ENCODE measurements around the gene CXCR3.
"Not testable (repeated sequence)": the region's sequence is repeated elsewhere in the genome, so short reads cannot be mapped to it uniquely, and the experiment has no call there.

CXCR3 gene

GRCh38 chrX:71609095-71609750 is 9.1 kb downstream of the CXCR3 start:
- TF ChIP-seq ZNF274 (IDR thresholded peaks at IDR 0.05; ENCODE audit: low read depth, low read length), result no peak

GRCh38 chrX:71607488-71607887 is 10.8 kb downstream of the CXCR3 start:
- H3K4me3 ChIP-seq (ENCODE audit: low read length), result no peak overlapping the region
- TF ChIP-seq ZNF274 (IDR thresholded peaks at IDR 0.05; ENCODE audit: low read depth, low read length), result no peak

More at GRCh38 chrX:71609095-71609750, 9.1 kb downstream of the CXCR3 start:
- no peak overlapping the region for H3K4me3 ChIP-seq (ENCODE audit: low read length)

- H3K4me3 ChIP-seq (ENCODE audit: low read length), result no peak overlapping the region
Observed at GRCh38 chrX:71606536-71607216, 11.6 kb downstream of the CXCR3 start.

GRCh38 chrX:71604796-71605568 is 13.3 kb downstream of the CXCR3 start:
- no peak for TF ChIP-seq ZNF274 (IDR thresholded peaks at IDR 0.05; ENCODE audit: low read depth, low read length)
- H3K4me3 ChIP-seq (ENCODE audit: low read length), result no peak overlapping the region

More at GRCh38 chrX:71606536-71607216, 11.6 kb downstream of the CXCR3 start:
- no peak for TF ChIP-seq ZNF274 (IDR thresholded peaks at IDR 0.05; ENCODE audit: low read depth, low read length)

- H3K4me3 ChIP-seq (ENCODE audit: low read length), result no peak overlapping the region
- TF ChIP-seq ZNF274 (IDR thresholded peaks at IDR 0.05; ENCODE audit: low read depth, low read length), result no peak
Observed at GRCh38 chrX:71604141-71604540, 14.2 kb downstream of the CXCR3 start.

- TF ChIP-seq ZNF274 (IDR thresholded peaks at IDR 0.05; ENCODE audit: low read depth, low read length), result no peak
- no peak overlapping the region for H3K4me3 ChIP-seq (ENCODE audit: low read length)
Observed at GRCh38 chrX:71603618-71604017, 14.7 kb downstream of the CXCR3 start.

GRCh38 chrX:71599965-71600364 is 18.3 kb downstream of the CXCR3 start:
- H3K4me3 ChIP-seq (ENCODE audit: low read length), result no peak overlapping the region
- TF ChIP-seq ZNF274 (IDR thresholded peaks at IDR 0.05; ENCODE audit: low read depth, low read length), result no peak

- not testable (repeated sequence) for H3K4me3 ChIP-seq (ENCODE audit: low read length)
Observed at GRCh38 chrX:71593210-71593609, 25.1 kb downstream of the CXCR3 start.

- no peak overlapping the region for H3K4me3 ChIP-seq (ENCODE audit: low read length)
- no peak for TF ChIP-seq ZNF274 (IDR thresholded peaks at IDR 0.05; ENCODE audit: low read depth, low read length)
Observed at GRCh38 chrX:71586929-71587328, 31.4 kb downstream of the CXCR3 start.

GRCh38 chrX:71581210-71581609 is 37.1 kb downstream of the CXCR3 start:
- no peak overlapping the region for H3K4me3 ChIP-seq (ENCODE audit: low read length)
- no peak for TF ChIP-seq ZNF274 (IDR thresholded peaks at IDR 0.05; ENCODE audit: low read depth, low read length)

- H3K4me3 ChIP-seq (ENCODE audit: low read length), result no peak overlapping the region
- no peak for TF ChIP-seq ZNF274 (IDR thresholded peaks at IDR 0.05; ENCODE audit: low read depth, low read length)
Observed at GRCh38 chrX:71579990-71580380, 38.3 kb downstream of the CXCR3 start.

- no peak overlapping the region for H3K4me3 ChIP-seq (ENCODE audit: low read length)
- no peak for TF ChIP-seq ZNF274 (IDR thresholded peaks at IDR 0.05; ENCODE audit: low read depth, low read length)
Observed at GRCh38 chrX:71579136-71579989, 38.9 kb downstream of the CXCR3 start.

- TF ChIP-seq ZNF274 (IDR thresholded peaks at IDR 0.05; ENCODE audit: low read depth, low read length), result no peak
- H3K4me3 ChIP-seq (ENCODE audit: low read length), result no peak within 1 kb of the TSS
Observed at GRCh38 chrX:71578253-71579135, 39.8 kb downstream of the CXCR3 start, which contains the start of gene GCNA. TSS of gene GCNA (plus strand) at chrX:71578437. CDS start at chrX:71580822, 2,385 bp downstream.

All from GM08714 (cell line).